ENCODE results near the gene NUP107.
A peak's percentile ranks its signal among the peaks of the same experiment; 100 is the strongest.

The NUP107 gene

GRCh38 chr12:68739891-68740290, 53.1 kb downstream of the NUP107 start:
- DNase-seq (ENCODE audit: low read depth in 2 of 3, low spot score in 1 of 3) = no peak

GRCh38 chr12:68743356-68743755, 56.6 kb downstream of the NUP107 start:
- DNase-seq (ENCODE audit: low read depth in 2 of 3, low spot score in 1 of 3) = no peak

- no peak for DNase-seq (ENCODE audit: low read depth in 2 of 3, low spot score in 1 of 3)
These were observed 58.7 kb downstream of the NUP107 start for GRCh38 chr12:68745376-68745903.

- DNase-seq (ENCODE audit: low read depth in 2 of 3, low spot score in 1 of 3) = peak; percentile 84 to 89 (median 87)
These were observed 59.3 kb downstream of the NUP107 start, which contains the start of gene SLC35E3 for GRCh38 chr12:68745904-68746571. SLC35E3 (plus strand) TSS chr12:68746176; CDS start chr12:68746378, 202 bp downstream.

- DNase-seq (ENCODE audit: low read depth in 2 of 3, low spot score in 1 of 3) = peak; percentile 9 to 20 (median 20)
These were observed 59.9 kb downstream of the NUP107 start for GRCh38 chr12:68746572-68747180.

- DNase-seq (ENCODE audit: low read depth in 2 of 3, low spot score in 1 of 3) = no peak
These were observed 62.7 kb downstream of the NUP107 start for GRCh38 chr12:68749443-68749842.

- no peak for DNase-seq (ENCODE audit: low read depth in 2 of 3, low spot score in 1 of 3)
These were observed 63.1 kb downstream of the NUP107 start for GRCh38 chr12:68749861-68750260.

- DNase-seq (ENCODE audit: low read depth in 2 of 3, low spot score in 1 of 3) = no peak
These were observed 63.7 kb downstream of the NUP107 start for GRCh38 chr12:68750506-68750905.

- DNase-seq (ENCODE audit: low read depth in 2 of 3, low spot score in 1 of 3) = no peak
These were observed 68.9 kb downstream of the NUP107 start for GRCh38 chr12:68755536-68756243.

- DNase-seq (ENCODE audit: low read depth in 2 of 3, low spot score in 1 of 3) = no peak
These were observed 73.1 kb downstream of the NUP107 start for GRCh38 chr12:68759852-68760251.

GRCh38 chr12:68760806-68761441, 74.1 kb downstream of the NUP107 start:
- no peak for DNase-seq (ENCODE audit: low read depth in 2 of 3, low spot score in 1 of 3)

- DNase-seq (ENCODE audit: low read depth in 2 of 3, low spot score in 1 of 3) = no peak
These were observed 74.6 kb downstream of the NUP107 start for GRCh38 chr12:68761442-68761812.

GRCh38 chr12:68761901-68762630, 75.3 kb downstream of the NUP107 start:
- DNase-seq (ENCODE audit: low read depth in 2 of 3, low spot score in 1 of 3) = no peak

GRCh38 chr12:68762691-68763090, 75.9 kb downstream of the NUP107 start:
- DNase-seq (ENCODE audit: low read depth in 2 of 3, low spot score in 1 of 3) = no peak

- DNase-seq (ENCODE audit: low read depth in 2 of 3, low spot score in 1 of 3) = no peak
These were observed 78.9 kb downstream of the NUP107 start for GRCh38 chr12:68765696-68766095.

GRCh38 chr12:68766646-68767045, 79.9 kb downstream of the NUP107 start:
- no peak for DNase-seq (ENCODE audit: low read depth in 2 of 3, low spot score in 1 of 3)

- no peak for DNase-seq (ENCODE audit: low read depth in 2 of 3, low spot score in 1 of 3)
These were observed 80.4 kb downstream of the NUP107 start for GRCh38 chr12:68767191-68767590.

GRCh38 chr12:68768431-68768939, 81.7 kb downstream of the NUP107 start:
- DNase-seq (ENCODE audit: low read depth in 2 of 3, low spot score in 1 of 3) = no peak

GRCh38 chr12:68769941-68770340, 83.2 kb downstream of the NUP107 start:
- DNase-seq (ENCODE audit: low read depth in 2 of 3, low spot score in 1 of 3) = no peak

GRCh38 chr12:68771223-68771925, 84.6 kb downstream of the NUP107 start:
- no peak for DNase-seq (ENCODE audit: low read depth in 2 of 3, low spot score in 1 of 3)
